HG02938 (cell line): ENCODE results near the gene GNG7.

Source experiments
- ATAC-seq: cut with Tn5 transposase; IDR thresholded peaks from one replicate; pipeline ENCODE4 v1.9.1; 2021; ENCODE audit warnings: mild to moderate bottlenecking, moderate library complexity; ENCODE audit not compliant: unreplicated experiment

The GNG7 gene

DNA sequence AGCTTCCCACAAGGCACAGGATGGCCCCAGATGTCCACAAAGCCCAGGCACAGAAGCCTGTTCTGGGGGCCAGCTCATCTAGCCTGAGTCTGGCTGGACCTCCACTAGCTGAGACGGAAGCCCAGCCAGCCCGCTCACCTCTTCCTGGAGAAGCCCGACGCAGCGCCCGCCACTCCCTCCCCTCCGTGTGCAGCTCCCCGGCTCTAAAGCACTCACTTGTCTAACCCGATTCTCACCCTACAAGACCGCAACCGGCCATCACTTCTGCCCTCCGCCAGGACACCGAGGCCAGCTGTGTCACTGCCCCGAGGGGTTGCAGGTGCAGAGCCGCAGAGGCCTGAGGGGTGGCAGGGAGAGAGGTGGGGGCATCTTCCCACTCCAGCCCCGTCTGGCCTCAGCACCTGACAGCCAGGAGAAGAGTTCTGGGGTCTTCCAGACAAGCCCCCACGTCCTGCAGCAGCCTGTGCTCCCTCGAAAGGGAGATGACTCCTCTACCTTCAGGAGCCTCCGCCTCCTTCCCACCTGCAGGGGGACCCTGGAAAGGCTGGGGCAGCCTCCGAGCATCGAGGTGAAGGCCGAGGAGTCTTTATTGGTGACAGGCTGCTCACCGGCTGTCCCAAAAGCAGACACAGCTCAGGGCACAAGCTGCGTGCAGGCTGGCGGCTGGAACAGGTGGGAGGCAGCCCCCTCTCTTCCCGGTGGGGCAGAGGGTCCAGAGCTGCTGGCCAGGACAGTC is 24.6 kb upstream of the GNG7 start:
- ATAC-seq = no peak

DNA sequence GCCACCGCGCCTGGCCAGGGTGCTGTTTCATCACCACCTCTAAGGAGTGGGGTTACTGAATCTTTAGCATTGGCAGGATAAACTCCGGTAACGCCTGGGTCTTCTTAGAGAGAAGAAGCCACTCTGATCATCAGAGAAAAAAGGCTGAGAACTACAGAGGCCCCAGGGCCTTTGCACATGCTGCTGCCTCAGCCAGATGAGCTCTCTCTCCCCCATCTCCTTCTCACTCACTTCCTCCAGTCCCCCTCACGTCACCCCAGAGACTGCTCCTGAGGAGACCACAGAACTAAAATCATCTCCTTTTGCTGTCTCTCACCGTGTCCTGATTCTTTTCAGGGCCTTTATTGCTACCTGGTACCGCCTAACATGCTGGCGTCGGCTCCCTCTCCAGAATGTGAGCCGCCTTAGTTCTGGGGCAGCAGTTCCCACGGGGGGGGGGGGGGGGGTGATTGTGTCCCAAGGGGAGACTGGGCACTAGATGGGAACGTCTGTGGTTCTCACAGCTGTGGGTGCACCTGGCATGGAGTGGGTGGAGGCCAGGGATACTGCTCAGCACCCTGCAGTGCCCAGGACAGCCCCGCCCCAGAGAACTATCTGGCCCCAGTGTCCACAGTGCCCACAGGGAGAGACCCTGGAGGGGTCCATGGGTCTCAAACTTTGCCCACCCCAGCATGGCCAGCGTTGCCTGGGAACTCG is 23.8 kb upstream of the GNG7 start:
- ATAC-seq = no peak

DNA sequence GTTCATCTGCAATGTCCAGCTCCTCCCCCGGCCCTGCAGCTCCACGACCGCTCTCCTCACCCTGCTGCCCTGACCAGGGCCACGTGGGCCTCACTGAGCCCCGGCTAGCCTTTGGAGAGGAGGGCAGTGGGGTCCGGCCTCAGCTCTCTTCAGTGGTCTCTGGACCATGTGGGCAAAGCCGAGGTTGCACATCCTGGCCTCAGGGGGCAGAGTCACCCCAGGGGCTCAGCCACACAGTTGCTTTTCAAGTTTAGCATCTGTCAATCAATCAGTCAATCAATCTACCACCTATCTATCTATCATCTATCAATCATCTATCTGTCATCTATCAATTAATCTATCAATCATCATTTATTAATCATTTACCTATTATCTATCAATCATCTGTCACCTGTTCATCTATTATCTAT is 21.7 kb upstream of the GNG7 start:
- ATAC-seq = no peak

DNA sequence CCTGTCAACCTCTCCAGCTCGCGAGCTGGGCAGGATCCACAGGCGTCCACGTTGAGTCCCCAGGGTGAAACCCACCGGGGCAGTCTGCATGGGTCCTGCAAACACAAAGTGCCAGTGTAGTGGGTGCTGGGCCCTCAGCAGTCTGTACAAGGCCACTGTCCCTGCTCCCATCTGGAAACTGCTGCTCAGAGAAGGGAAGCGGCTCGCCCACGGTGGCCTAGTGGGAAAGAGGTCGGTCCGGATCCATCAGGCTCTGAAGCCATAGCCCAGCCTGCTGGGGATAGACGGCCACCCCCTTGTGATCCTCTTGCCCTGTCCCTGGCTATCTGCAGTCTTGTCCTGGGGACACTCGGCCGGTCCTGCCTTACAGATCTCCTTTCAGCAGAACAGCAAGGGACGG is 21.3 kb upstream of the GNG7 start:
- ATAC-seq = no peak

DNA sequence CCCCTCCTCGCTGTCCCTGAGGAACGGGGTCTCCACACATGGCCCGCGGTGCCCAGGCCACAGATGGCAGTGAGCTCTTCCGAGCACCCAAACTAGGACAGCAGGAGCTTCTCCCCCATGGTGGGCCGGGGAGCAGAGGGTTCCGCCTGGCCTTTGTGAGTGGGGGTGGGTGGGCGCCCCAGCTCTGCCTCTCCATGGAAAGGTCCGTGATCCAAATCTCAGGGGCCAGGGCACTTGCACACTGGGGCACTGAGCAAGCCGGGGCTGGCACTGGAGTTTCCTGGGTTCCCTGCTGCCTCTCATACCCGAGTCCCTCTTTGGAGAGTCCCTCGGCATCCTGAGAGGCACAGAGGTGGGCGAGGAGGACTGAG is 20.8 kb upstream of the GNG7 start:
- no peak for ATAC-seq

DNA sequence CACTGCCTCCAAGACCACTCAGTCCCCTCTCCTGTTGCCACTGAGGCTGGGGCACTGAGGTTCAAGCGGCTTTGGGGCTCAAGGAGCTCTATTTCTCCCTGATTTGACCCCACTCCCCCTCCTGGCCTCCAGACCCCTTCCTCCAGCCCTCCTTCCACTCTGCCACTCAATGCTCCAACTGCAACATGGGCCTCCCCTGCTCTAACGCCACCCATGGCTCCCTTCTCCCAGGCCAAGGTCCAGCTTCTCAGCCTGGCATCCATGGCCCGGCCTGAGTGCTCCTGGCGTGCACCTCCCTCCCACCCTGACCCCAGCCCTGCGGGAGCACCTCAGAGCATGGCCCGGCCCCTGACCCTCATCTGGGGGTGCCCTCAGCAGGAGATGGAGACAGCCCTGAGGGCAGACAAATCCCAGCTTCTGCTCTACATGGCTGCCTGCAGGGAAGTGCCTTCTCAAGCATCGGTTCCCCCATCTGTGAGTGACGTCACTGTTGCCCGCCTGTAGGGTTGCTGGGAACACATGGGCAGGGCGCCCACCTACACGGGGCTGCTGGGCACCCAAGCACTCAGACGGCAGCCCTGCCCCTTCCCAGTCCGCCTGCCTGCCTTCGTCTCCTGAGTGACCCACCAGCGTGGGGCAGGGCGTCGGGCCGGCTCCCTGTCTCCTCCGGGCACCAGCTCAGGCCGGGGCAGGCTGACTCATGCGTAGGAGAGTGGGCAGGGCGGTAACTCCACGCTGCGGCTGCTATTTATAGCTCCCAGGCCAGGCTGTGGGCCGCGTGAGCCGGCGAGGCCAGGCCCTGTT is 20.2 kb upstream of the GNG7 start:
- ATAC-seq = no peak

DNA sequence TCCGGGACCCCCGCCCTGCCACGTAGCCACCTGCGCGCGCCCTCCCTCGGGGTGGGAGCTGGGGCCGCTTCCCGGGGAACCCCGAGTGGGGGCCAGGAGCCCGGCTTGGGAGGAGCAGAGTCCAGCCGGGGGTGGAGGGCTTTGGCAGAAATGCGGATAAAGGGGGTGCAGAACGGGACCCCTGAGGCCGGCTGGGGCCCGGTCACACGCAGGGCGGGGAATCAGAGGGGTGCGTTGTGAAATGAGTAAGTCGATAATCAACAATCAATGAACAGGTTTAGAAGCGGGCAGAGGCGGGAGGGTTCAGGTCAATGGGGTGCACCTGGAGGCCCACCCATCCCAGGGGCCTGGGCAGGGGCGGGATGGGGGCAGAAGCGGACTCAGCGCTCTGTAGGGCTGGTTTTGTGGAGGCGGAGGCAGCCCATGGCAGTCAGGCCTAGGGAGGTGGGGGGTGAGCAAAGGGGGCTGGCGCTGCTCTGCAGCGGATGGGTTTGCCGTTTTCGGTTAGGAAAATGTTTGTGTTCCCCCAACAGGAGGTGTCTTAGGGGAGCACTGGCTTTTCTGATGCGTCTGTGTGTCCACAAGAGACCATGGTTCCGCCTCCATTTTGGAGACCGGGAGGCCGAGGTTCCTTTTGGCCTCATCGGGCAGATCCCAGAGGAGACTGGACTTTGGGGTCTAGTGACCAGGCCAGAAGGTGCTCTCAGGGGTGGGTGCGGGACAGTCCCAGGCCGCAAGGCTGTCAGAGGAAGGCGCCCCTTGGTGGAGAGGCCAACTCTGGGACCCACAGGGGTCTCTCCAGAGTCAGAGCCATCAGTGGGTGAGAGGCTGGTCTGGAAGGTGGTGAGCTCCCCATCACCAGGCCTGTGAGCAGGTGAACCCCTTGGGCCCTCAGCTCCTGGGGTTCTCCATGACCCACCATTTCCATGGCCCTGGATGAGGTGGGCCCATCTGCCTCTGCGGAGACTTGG is 19.4 kb upstream of the GNG7 start:
- ATAC-seq = no peak

DNA sequence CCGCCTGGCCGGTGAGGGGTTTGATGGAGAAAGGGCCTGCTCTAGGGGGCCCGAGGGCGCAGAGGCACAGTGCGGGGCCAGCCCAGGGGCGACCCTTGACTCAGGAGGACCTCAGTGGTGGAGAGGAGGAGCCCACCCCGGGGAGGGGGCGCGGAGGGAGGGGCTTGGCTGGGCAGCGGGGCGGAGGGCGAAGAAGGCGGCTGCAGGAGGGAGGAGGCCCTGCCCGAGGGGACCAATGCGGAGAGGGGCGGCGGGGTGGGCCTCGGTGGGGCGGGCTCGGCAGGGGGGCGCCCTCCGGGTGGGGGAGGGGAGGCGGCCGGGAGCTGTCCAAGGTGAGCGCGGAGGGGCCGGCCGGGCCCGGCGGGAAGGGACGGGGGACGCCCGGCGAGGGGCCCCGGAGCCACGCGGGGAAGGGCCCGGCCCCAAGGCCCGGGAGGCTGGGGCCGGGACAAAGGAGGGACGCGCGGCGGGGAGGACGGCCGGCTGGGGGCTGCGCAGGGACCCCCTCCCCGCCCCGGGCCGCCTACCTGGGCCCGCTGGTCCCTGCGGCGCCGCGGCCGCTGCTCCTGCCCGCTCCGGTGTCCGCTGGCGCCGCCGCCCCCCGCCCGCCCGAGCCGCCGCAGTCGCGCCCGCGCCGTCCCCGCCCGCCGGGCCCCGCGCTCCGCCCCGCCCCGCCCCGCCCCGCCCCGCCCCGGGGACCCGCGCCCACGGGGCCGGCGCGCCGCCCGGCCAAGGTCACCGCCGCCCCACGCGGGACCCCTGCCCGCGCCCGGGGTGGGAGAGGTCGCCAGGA is 18.5 kb upstream of the GNG7 start, which contains the start of gene DIRAS1:
Gene DIRAS1 (minus strand): TSS at position 596 of the 793 bp plus-strand sequence. CDS start 3,566 bp downstream, outside the sequence.
- no peak for ATAC-seq

DNA sequence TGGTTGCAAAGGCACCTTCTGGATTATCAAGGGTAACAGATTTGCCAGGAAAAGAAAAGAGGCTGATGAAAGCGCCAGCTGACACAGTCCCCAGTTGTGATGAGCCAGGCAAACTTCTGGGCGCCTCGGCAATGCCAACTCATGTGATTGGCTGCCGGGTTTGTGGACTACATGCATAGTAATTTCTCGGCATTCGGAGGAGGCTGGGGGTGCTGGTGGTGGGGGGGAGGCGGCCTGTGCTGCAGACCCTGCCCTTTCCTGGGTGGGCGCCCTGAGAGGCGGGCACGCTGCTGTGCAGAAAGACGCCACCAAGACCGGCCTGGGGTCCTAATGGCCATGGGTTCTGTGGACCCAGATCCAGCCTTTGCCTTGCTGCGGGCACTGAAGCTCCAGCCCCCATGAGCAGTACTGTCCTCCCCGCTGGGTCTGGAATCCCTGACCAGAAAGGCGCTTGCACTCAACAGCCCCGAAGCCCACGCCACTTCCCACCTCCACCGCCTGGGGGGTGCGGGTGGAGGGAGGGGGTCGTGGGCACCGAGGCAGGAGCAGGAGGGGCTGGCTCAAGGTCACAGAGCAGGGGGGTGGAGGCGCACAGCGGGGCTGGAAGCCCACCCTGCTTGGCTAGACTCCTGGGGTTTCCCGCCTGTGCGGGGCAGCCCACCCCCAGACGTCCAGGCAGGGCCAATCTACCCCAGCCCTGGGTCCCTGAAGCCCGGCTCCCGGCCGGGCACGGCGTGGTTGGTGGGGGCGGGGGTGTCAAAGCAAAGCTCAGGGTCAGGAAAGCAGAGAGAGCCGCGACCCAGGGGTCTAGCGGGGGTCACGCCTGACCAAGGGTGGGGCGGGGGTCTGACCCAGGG is 17.7 kb upstream of the GNG7 start:
- no peak for ATAC-seq

DNA sequence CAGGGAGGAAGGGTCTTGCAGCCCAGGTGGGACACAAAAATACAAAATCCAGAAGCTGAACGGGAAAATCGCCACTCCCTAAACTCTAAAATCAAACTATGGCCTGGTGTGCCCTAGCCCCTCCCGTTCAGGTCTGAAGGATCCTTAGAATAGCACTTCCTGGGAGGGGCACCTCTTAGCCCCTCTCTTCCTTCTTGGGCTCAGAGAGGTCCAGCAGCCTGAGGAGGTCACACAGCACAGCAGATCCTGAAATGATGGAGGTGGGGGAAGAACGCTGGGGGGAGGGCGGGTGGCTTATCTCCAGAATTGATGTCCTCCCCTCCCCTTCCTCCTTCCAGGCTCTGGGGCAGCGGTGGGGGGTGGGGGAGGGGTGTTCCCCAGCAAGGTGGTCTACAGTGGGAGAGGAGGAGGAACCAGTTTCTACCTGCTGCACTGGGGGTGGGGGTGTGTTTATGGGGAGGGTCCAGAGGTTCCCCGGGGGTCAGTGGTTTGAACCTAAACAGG is 16.8 kb upstream of the GNG7 start:
- ATAC-seq = no peak

DNA sequence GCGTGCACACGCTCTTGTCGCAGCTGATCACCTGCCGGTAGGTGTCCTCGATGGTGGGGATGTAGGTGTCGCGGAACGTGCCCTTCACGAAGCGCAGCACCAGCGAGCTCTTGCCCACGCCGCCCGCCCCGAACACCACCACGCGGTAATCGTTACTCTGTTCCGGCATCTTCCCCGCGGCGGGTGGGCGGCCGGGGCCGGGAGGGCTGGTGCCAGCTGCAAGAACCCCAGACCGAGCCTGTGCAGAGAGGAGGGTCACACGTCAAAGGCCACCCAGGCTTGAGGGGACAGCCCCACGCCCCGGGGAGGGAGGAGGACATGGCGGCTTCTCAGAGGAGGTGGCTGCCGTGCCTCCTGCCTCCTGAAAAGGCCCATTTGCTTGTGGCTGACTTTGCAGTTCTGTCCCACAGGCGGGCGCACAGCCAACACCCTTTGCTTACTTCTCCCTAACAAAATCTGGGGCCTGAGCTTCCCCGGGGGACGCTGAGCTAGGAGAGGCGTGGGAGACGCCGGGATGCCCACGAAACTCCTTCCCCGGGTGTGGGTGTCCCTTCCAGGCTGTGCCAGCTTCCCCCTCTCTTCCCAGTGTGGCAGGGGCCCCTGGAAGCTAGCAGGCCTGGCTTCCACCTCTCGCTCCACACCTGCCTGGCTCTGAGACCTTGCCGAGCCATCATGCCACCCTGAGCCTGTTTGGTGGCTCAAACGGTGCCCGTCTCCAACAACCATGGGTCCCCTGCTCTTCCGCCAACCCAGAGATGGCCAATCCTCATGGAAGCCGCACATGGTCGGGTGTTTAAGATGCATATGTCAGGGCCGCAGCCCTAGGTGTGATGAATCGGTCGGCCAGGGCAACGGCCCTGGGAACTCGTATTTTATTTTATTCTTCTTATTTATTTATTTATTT is 15.4 kb upstream of the GNG7 start:
- no peak for ATAC-seq

DNA sequence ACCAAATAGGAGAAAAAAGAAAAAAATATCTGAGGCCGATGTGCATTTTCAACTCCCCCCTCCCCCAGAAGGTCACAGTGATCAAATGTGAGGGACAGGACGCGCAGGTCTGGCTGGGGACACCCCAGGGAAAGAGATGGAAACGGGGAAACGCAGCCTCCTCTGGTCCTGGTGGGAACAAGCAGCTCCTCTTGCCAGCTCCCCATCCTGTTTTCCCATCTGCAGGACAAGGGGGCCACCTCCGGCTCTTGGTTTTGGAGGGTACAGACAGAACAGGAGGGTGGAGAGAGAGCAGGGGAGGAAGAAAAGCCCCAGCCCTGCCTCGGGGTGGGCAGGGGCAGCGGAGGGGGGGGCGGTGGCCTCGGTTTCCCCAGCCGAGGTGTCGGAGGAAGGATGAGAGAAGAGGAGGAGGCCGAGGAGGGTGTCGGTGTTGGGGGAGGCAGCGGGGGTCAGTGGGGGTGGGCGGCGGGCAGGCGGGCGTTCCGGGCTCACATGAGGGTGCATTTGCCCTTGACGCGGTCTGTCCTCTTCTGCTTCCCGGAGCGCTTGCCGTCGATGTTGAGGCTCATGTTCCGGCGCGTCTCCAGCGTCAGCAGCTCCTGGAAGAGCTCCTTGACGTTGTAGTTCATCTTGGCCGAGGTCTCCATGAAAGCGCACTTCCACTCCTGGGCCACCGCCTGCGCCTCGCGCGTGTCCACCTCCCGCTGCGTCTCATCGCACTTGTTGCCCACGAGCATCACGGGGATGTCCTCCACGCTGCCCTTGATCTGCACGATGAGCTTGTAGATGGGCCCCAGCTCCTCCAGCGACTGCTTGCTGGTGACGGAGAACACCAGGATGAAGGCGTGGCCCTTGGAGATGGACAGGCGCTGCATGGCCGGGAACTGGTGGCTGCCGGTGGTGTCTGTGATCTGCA is 14.5 kb upstream of the GNG7 start:
- ATAC-seq = no peak

DNA sequence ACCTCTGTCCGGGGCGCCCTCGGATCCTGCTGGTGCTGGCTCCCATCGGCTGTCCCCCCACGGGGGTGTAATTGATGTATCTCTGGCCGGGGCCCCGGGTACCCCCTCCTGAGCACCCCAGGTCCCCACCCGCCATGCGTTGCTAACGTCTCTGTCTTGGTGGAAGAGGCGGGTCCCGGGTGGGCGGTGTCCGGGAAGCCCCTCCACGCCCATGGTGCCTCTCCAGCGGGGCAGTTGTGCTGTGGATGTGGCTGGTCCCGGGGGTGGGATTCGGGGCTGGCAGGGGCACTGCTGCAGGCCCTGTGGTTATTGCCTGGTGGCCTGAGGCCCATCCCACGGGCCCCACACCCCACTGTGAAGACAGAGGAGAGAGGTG is 13.8 kb upstream of the GNG7 start:
- ATAC-seq = no peak

DNA sequence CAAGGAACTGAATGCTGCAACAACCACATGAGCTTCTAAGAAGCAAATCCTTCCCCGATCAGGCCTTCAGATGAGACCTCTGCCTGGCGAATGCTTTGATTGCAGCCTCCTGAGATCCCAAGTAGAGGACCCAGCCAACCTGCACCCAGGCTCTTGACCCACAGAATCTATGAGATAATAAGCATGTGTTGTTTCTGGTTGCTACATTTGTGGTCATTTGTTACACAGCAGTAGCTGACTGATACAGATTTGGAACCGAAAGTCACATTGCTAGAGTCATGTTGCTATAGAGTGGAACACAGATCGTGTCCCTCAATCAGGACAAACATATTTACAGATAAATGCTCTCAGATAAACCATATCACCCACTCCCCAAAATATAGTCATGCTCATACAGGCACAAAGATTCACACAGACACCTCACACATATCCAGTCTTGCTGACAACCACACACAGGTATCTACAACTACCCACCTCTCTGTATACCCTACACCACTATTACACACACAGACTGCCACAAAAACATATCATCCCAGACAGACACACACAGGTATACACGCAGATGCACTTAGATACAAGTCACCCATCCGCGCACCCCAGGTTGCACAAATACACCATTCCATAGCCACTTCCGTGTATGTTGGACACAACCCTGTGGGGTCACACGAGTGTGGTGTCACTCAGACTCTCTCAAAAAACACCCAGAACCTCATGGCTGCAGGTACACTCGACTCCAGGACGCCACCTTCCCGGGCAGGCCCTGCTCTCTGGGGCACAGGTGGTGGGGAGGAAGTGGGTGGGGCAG is 13.2 kb upstream of the GNG7 start:
- ATAC-seq = no peak

DNA sequence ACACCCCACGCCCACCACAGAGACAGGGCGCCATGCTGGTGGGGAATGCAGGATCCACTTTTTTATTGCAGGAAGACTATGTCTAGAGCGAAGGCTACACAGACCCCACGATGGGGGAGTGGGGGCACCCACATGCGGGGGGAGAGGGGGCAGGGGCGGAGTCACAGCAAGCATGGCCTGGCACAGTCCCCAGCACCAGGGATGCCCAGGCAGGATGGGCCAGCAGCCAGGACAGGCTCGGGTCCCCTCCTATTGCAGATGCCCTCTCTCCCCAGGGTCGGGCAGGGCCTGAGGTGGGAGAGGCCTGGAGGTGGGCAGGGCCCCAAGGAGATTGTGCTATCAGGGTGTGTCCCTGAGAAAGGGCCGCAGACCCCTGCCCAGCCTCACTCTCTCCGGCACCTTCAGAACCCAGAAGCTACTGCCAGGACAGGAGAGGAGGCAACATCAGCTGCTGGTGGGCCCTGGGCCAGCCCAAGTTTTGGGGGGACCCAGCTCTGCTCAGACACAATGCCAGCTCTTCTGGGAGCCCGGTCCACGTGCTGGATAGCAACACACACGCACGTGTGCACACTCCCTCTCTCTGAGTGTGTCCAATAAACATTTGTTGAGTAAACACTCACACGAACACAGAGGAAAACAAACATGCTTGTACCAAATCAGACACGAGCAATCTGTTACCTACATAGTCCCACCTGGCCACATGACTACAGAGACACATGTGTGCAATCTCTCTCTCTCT is 12.2 kb upstream of the GNG7 start:
- no peak for ATAC-seq
